NCI-H510A (cell line): ENCODE data around the gene INAFM2.

Source experiments
- DNase-seq: peaks from one replicate; lab custom pipeline; 2025; lab: John Stamatoyannopoulos, UW

Gene INAFM2

DNA sequence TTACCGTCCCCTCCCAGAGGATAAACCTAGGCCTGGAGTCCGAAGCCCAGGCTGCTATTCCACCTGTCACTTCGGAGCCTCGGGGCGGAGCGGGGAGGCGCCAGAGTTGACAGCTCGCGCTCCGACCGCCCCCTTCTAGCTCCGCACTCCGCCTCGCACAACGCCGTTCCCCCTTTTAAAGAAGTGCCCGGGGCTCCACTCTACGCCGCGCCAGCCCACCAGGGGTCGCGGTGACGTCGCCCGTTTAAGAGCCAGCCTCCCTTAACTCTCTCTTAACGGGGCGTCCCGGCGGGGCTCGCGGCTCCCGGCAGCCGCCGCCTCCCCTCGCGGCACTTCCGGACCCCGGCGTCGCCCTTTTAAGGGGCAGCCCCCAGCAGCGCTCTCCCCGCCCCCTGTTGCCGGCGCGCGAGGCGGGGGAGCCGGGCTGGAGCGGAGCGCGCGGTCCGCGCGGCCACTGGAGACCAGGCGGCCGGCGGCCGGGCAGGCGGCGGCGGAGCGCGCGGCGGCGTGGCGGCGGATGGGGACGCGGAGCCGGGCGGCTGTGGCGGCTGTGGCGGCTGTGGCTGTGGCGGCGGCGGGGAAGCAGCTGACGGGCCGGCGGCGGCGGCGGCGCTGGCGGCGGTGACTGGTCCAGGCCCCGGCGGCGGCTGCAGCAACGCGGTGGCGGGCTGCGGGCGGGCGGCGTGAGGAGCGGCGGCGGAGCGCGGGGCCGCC, at the start of gene INAFM2:
INAFM2 (plus strand) TSS at position 454 of the 714 bp plus-strand sequence. CDS start 364 bp downstream, outside the sequence.
- peak; percentile 81 for DNase-seq

DNA sequence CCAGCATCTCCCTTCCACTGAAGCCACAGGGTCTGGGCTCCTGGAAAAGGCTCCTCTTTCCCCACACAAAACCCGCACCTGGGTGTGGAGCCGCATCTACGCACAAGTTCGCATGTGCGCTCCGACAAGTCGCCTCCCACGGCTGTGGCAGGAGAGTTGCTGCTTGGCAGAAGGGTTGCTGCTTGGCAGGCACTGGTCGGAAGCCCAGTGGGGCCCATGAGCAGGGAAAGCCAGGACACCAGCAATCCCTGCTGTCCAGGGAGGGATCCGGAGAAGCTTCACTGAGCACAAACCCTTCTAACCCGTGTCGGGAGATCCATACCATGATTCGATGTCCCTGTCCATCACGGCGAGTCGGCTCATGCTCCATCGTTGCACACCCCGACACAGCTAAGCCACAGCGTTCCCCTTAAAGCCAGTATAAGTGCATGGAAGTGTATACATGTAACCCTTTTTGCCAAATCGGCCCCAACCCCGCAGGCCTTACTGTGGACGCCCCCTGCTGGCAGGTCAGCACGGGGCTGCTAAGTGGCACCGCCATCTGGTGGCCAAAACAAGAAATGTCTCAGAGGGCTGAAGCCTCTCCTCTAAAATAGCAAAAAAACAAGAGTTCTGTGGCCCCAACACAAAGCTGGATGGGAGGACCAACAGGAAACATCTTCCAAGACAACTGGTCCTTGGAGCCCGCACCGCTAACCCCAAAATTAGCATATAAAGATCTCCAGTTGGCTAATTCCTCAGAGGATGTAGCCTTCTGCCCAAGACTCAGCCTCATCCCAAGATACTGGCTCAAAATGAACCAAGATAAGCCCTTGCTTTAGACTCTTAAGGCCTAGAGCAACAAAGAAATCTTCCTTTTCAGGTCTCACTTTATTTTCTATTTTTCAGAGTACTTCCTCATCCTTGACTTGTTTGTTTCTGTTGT, 48.9 kb upstream of the INAFM2 start:
- DNase-seq: peak; percentile 28

DNA sequence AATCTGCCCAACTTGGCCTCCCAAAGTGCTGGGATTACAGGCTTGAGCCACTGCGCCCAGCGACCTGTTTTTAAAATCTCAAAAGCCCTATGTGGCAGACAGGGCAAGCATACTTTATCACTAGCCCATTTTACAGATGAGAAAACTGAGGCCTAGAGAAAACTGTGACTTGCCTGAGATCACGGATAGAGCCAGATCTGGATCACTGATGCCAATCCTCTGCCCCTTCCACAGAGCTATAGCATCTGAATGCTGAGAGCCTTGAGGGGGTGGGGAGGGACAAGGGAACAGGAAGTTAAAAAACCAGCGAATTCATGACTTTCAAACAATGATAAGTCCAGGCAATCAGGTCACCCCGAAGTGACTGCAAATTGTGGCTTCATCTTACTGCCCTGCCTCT, 48.0 kb upstream of the INAFM2 start:
- DNase-seq: no peak

DNA sequence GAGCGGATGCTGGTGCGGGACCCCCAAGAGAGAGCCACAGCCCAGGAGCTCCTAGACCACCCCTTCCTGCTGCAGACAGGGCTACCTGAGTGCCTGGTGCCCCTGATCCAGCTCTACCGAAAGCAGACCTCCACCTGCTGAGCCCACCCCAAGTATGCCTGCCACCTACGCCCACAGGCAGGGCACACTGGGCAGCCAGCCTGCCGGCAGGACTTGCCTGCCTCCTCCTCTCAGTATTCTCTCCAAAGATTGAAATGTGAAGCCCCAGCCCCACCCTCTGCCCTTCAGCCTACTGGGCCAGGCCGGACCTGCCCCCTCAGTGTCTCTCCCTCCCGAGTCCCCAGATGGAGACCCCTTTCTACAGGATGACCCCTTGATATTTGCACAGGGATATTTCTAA, 47.5 kb upstream of the INAFM2 start:
- DNase-seq: no peak

DNA sequence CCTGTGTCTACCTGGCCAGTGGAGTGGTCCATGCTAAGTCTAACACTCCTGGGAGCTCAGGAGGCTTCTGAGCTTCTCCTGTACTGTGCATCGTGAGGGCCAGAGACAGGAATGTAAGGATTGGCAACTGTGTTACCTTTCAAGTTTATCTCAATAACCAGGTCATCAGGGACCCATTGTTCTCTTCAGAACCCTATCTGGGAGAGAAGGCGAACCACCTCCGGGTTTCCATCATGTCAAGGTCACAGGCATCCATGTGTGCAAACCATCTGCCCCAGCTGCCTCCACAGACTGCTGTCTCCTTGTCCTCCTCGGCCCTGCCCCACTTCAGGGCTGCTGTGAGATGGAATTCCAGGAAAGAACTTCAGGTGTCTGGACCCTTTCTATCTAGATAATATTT, 46.6 kb upstream of the INAFM2 start:
- DNase-seq: no peak

DNA sequence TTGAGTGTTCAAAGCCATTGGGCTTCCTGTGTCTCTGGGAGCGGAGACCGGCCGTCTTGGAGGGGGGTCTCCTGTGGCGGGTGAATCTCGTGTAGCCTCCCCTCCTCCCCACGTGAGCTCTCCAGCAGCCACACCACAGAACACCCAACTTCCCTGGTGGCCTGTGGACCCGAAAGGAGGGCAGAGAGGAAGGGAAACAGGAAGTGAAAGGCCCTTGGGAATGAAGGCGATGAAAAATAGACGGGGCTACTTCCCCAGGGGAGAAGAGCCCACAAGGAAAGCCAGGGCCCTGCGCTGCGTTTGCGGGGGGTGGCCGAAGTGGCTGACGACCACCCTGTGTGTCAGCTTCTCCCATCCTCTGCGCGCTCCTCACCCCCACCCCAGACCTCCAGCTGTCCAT, 46.0 kb upstream of the INAFM2 start:
- no peak for DNase-seq

DNA sequence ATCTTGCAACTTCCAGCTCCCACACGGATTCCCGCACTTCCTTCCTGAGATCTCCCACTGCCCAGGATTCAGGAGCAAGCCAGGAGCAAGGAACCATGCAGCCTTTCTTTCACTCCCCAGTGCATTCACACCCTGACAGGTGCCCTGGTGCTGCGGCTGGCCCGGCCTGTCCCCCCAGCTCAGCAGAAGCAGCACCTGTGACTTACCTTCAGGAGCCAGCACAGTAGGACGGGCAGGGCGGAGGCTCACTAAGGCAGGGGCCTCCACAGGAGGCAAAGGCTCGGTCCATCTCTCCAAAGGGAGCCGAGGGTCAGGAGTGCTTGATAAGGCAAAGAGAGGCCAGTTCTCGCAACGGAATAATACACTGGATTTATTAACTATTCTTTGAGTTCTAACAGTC, 45.5 kb upstream of the INAFM2 start:
- no peak for DNase-seq

DNA sequence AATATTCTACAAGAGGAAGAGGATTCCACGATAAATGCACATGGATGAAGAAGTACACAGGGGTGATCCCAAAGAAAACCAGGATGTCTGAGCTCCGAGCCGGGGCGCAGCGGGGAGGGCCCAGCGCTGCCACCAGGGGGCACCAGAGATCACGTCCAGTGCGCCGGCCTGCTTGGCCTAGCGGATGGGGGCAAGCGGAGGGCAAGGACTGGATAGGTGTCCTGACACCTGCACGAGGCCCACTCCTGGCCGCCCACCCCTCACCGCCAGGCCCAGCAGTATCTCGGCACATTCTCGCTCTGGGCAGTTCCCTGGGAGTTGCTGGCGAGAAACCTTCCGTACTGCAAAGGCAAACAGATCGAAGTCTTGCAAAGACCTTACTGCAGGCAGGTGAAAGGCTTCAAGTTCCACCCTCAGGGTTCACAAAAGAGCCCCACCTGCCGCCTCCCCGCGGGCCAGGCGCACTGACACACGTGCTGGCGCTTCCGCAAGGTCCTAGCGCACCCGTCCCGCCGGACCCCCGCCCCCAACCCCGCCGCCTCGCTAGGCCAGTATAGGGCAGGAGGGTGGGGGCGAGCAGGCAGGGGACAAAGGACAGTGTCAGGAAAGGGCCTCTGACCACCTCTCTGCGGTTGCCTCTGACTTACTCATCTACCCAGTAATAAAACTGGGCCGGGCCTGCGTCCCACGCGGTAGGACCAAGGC, 43.9 kb upstream of the INAFM2 start:
- DNase-seq: no peak

DNA sequence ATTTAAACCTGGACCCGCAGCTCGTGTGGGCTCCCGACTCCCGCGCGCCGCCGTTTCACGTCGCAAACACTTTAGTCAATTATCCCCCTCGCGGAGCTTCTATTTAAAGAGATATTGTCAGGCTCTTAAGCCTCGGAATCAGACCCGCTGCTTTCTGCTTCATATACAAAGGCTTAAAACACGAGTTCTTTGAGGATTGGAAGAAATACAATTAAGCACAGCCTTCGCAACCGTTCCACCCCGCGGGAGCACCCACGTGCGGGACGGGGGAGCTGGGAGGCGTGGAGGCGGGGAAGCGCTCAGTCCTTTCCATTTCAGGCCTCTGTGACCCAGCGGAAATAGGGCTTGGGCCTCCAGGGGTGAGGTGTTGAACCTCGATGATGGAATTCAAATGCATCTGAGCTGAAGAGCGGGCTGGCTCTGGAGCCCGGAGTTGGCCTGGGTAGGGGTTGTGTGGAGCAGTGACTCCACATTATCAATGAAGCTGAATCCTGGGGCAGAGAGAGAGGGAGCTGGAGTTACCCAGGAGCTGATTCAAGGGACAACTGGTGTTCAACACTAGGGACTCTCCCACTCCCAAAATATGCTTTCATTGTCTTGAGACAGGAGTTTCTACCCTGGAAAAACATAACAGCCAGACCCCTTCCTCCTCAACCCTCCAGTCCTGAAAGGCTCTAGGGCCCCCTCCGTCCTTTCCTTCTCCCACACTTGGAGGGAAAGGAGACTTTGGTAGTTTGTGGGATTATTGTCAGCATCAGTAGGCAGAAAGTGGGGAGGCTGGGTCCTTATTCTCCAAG, 43.0 kb upstream of the INAFM2 start:
- no peak for DNase-seq

DNA sequence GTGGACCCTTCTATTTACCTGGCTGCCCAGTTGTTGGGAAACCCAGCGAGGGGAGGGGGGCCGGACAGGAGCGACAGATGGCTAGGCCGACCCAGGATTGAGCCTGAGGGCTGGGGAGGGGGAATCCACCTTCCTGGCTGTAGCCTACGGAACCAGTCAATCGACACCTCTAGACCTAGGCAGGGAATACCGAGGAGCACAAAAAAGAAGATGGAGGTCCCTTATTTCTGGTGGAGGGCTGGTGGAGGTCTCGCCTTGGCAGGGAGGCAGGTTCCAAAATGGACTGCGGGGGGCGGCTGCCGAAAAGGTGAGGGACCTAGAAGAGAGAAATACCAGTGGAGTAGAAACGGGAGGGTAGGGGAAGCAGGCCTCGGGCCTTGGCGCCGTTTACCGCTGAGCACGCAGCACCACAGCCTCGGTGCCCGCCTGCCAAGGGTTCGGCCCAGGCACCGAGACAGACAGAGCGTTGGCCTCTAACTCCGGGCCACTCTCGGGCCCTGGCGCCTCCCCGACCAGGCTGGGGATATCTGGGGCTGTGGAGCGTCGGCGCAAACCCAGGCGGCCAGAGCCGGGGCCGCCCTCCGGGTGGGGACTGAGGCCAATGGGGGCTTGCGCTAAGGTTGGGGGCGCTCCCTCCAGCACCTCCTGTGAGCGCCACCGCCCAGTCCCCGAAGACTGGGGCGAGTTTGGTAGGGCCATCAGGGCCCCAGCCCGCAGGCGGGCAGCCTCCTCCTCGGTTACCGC, 42.3 kb upstream of the INAFM2 start:
- DNase-seq: no peak

DNA sequence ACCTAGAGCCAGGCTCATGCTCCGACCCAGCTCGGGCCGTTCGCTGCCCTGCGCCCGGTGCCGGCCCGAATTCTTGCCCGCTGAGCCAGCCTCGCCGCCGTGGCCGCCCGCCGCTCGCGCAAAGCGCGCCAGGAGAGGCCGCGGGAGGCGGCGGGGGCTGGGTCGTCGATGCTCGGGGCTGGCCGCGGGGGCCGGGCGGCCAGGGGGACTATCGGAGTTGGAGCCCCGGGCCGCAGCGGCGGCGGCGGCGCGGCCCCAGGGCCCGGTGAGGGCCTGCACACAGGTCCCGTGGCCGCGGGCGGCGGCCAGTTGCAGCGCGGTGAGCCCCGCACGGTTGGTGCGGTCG, 41.7 kb upstream of the INAFM2 start:
- no peak for DNase-seq

DNA sequence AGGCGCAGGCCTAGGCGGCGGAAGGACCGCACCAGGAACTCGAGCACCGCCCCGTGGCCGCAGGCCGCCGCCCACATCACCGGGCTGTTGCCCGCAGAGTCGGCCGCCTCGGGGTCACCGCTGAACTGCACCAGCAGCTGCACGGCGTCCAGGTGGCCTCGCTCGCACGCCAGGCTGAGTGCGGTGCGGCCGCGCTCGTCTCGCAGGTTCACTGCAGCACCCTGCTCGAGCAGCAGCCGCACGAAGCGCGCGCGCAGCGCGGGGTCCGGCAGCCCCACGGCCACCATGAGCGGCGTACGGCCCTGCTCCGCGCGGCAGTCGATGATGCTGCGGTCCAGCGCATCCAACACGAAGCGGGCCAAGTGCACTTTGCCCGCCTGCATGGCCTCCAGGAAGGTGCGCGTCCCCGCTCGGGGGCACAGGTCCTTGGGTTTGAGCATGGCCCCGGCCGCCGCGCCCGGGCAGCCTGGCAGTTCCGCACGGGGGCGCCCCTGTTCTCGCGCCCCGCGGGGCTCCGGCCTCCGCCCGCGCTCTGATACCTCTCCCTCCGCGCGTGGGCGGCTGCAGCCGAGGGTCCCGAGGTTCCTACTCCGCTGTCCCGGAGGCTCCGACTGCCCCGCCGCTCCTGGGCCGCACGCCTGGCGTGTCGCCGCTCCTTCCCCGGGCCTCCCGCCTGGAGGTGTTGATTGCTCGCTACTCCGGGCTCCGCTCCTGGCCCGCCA, 41.2 kb upstream of the INAFM2 start:
- peak; percentile 30 for DNase-seq

DNA sequence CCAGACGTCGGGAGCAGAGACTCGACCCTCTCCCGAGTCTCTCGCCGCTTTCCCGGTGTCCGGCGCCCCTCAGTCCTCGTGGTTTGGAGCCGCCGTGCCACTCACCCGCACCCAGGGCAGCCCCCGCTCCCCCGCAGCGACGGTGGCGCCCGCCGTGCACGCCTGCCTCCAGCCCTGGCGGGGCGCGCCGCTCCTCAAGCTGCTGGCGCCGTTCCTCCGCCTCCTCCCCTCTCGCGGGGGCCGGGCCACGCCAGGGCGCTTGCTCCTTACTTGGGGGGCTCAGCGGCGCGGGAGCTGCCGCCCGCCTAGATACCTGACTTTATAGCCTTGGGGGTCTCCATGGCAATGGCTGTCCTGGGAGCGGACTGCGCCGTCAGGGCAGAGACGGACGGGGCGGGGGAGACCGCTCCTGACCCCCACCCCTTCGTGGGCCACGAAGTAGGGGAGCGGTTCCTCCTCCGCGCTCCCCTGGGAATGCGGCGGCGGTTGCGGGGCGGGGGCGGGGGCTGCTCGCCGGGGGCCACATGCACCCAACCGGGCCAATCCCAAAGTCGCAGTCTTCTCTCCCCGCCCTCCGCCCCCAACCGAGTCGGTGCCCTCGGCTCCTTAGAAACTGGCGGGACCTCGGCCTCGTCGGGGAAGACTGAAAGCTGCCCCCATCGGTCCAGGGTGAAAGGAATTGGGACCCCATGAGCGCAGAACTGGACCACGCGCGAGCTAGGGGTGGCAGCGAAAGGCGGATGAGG, 40.5 kb upstream of the INAFM2 start, which contains the start of gene ANKRD63:
ANKRD63 (minus strand) TSS at position 196 of the 746 bp plus-strand sequence. CDS start 478 bp downstream, outside the sequence.
- no peak for DNase-seq

DNA sequence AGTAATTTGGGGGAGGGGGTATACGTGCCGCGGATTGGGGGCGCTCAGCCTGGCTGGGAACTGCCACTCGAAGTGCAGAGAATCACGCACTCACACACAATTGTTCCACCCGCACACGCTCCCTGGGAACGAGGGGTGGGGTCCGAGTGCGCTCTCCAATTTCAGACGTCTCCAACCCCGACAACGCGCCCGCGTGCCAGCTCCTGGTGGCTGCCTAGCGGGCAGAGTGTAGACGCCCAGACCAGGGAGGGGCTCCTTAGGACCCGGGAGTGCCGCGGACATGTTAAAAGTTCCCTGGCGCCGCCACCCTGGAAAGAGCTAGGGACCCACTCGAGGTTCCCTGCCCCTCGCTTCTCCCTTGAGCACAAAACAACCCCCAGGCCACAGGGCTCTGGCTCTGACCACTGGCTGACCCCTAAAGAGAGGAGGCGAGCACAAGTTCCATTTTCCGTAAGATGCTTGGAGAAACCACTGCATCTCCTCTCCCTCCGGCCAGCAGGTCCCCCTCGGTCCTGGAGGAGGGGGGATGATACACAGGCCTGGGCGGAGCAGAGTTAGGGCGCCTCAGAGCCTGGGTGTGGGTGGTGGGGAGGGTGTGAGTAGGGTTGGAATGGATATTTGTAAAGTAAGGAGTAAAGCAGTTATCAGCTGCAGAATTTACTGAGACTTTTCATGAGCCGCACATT, 39.7 kb upstream of the INAFM2 start:
- DNase-seq: no peak

DNA sequence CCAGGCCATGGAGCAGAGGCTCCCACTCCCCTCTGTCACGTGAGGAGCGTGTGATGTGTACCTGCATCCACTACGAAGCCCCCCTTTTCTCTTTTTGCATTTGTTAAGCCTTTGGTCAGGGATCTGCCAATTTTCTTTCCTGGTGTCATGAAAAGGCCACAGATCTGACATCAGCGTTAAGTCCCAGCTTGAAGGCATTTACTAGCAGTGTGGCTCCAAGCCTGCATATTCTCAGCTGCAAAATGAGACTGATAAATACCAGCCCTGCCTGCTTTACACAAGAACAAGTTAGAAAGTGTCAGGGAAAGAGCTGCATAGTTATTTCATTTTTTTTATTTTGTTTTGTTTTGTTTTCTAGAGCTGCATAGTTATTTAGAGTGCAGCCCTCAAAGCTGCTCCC, 38.3 kb upstream of the INAFM2 start:
- no peak for DNase-seq

DNA sequence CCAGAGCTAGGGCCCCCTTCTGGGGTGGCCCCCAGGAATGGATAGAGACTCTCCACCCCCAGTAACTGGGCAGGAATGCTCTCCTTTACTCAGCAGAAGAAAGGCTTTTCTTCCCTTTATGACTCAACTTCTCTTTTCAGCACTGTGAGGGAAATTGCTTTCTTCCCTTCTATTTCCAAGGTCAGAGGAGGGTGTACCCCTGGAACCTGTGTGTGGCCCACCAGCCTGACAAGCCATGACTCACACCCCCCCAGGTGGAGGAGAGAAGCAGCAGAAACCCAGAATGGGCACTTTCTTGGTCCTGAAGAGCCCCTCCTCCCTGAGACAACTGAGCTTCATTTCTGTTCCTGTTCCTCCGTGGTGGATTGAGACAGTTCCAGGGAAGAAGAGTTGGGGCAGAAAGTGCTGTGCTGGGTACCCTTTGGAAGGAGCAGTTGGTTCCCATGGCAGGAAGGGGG, 37.9 kb upstream of the INAFM2 start:
- no peak for DNase-seq

DNA sequence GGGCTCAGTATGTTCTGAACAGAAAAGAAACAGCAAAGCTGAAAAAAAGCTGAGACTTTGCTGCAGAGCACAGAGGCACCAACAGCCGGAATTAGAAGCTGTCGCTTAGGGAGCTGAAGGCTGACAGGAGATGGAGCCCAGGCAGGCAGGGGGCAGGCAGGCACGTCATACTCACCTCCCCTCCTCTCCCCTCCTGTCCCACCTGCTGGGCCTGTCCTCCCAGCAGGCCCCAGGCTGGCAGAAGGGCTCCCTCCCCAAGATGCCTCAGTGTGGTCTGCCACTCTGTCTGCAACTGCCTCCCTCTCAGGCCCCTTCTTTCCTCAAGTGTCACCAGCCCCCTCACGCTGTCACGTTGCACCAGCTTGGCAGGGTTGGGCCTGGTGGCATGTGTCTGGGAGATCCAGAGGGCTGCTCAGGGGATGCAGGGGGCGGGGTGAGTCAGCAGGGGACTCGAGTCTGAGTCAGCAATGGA, 37.4 kb upstream of the INAFM2 start:
- DNase-seq: no peak

DNA sequence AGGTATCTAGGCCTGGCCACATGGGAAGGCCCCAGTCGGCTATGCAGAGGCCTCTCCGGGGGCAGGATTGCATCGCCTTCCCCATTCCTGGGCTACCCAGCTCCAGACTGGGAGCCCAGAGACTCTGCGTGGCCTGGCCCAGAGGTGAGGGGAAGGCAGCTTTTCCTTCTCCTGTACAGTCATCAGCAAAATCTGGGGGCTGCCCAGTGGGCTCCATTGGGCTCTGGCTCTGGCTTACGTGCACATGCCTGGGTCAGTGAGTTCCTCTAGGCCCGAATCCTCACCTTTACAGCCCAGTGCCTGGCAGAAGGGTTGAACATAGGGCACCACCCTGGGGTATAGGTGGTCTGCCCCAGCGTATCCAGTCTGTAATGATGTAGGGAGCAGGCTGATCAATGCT, 36.7 kb upstream of the INAFM2 start:
- no peak for DNase-seq

DNA sequence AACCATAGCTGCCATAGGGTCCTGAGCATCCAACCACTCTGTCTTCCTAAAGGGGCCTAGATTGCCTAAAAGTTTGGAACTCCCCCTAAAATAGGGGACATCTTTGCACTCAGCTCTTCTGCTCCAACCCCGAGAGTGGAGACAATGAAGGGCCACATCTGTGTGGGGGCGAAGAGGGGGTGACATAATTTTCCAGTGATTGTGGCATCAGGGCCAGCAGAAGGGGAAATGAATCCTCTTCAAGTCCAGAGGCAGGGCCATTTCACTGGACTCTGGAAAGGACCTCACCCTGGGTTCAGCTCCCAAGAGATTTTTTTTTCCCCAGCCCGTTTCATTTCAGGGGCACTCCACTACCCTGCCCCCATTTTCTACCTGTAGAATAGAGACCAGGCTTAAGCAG, 36.0 kb upstream of the INAFM2 start:
- DNase-seq: no peak
